Muscle layer of colon (tissue), 2 donors: ENCODE measurements around the gene METTL1.
"Not testable (repeated sequence)": the region's sequence is repeated elsewhere in the genome, so short reads cannot be mapped to it uniquely, and the experiment has no call there.

Source experiments
- H3K27ac ChIP-seq: one replicate; pipeline ENCODE4 v1.7.0; 2013; ENCODE audit warnings: low read depth, mild to moderate bottlenecking, low read length, moderate library complexity
- H3K27me3 ChIP-seq, 2 donors: one replicate each; pipeline ENCODE4 v1.7.0; 2013; ENCODE audit warnings: low read length in 2 of 2, mild to moderate bottlenecking in 2 of 2; ENCODE audit not compliant: insufficient read depth in 2 of 2, control insufficient read depth in 1 of 2
- H3K36me3 ChIP-seq: one replicate; pipeline ENCODE4 v1.7.0; 2013; ENCODE audit warnings: mild to moderate bottlenecking, low read length; ENCODE audit not compliant: insufficient read depth
- H3K4me1 ChIP-seq: one replicate; pipeline ENCODE4 v1.7.0; 2013; ENCODE audit warnings: mild to moderate bottlenecking, low read length; ENCODE audit not compliant: insufficient read depth
- H3K4me3 ChIP-seq, 2 donors: one replicate each; pipeline ENCODE4 v1.7.0; 2013; ENCODE audit warnings: low read length in 2 of 2, low read depth in 1 of 2, mild to moderate bottlenecking in 1 of 2, moderate library complexity in 1 of 2
- H3K9ac ChIP-seq: one replicate; pipeline ENCODE4 v1.7.0; 2013; ENCODE audit warnings: low read length
- H3K9me3 ChIP-seq: one replicate; pipeline ENCODE4 v1.7.0; 2013; ENCODE audit warnings: mild to moderate bottlenecking, low read length
- donor health status: abdominal sarcoma.
- donor health status: Adenocarcinoma of cecum.

METTL1 gene

GRCh38 chr12:57723630-57723962 lies 48.3 kb downstream of the METTL1 start:
- no peaks in the 10 kb centered on the region for H3K4me1 ChIP-seq
- no peak overlapping the region for H3K4me3 ChIP-seq
- no peak overlapping the region for H3K9ac ChIP-seq
- H3K36me3 ChIP-seq: peaks cover 24% of the 10 kb centered on the region
- H3K9me3 ChIP-seq: no peaks in the 10 kb centered on the region
- H3K27ac ChIP-seq: no peak overlapping the region
- H3K27me3 ChIP-seq: peaks cover 6 to 39% of the 10 kb centered on the region in 2 donors

- Histone ChIP-seq H3K9me3 (no peaks in the 10 kb centered on the region), H3K4me3 (no peak overlapping the region), H3K4me1 (no peaks in the 10 kb centered on the region), H3K9ac (no peak overlapping the region), H3K27me3 (peaks cover 6 to 34% of the 10 kb centered on the region in 2 donors), H3K36me3 (peaks cover 30% of the 10 kb centered on the region), H3K27ac (no peak overlapping the region)
Measured at GRCh38 chr12:57722716-57723629, 48.9 kb downstream of the METTL1 start.

GRCh38 chr12:57721846-57722608 lies 49.9 kb downstream of the METTL1 start:
- H3K36me3 ChIP-seq: peaks cover 39% of the 10 kb centered on the region

GRCh38 chr12:57720606-57721595 lies 51.0 kb downstream of the METTL1 start:
- Histone ChIP-seq H3K9ac (no peak overlapping the region), H3K9me3 (no peaks in the 10 kb centered on the region)

More at GRCh38 chr12:57721846-57722608, 49.9 kb downstream of the METTL1 start:
- H3K4me1 ChIP-seq, H3K27ac ChIP-seq, H3K9ac ChIP-seq, H3K9me3 ChIP-seq, H3K4me3 ChIP-seq: not testable (repeated sequence)
- H3K27me3 ChIP-seq: peaks cover 1 to 25% of the 10 kb centered on the region in 2 donors

GRCh38 chr12:57719777-57720605 lies 51.9 kb downstream of the METTL1 start:
- H3K9ac ChIP-seq: no peak overlapping the region
- no peak overlapping the region for H3K27ac ChIP-seq
- H3K4me3 ChIP-seq: no peak overlapping the region
- no peaks in the 10 kb centered on the region for H3K9me3 ChIP-seq
- peaks cover 0 to 7% of the 10 kb centered on the region in 2 donors for H3K27me3 ChIP-seq
- H3K4me1 ChIP-seq: no peaks in the 10 kb centered on the region
- H3K36me3 ChIP-seq: peaks cover 56% of the 10 kb centered on the region

More at GRCh38 chr12:57720606-57721595, 51.0 kb downstream of the METTL1 start:
- peaks cover 50% of the 10 kb centered on the region for H3K36me3 ChIP-seq
- peaks cover 0 to 14% of the 10 kb centered on the region in 2 donors for H3K27me3 ChIP-seq
- H3K27ac ChIP-seq: no peak overlapping the region
- no peaks in the 10 kb centered on the region for H3K4me1 ChIP-seq
- no peak overlapping the region for H3K4me3 ChIP-seq

- no peaks in the 10 kb centered on the region for H3K27me3 ChIP-seq
- peaks cover 56% of the 10 kb centered on the region for H3K36me3 ChIP-seq
- H3K4me1 ChIP-seq: no peaks in the 10 kb centered on the region
- H3K9me3 ChIP-seq: no peaks in the 10 kb centered on the region
- H3K9ac ChIP-seq: no peak overlapping the region
- no peak overlapping the region for H3K27ac ChIP-seq
- no peak overlapping the region for H3K4me3 ChIP-seq
Measured at GRCh38 chr12:57718641-57719528, 53.0 kb downstream of the METTL1 start.
